K562 (cell line): ENCODE measurements around the gene ELK4. TPM values are rescaled to one million over a fixed set of nuclear protein-coding genes. Genes with fewer than 3 reads are reported as not detected.

Experiments used
- ATAC-seq: fragments of 200-7000 bp; cut with Tn5 transposase; 3 replicates; pipeline ENCODE4 v1.9.1; 2020; ENCODE audit warnings: moderate library complexity
- BruUV-seq: library from RNA; stranded (reverse); fragments of 400-500 nt; replicated peaks from 2 replicates; lab custom pipeline; 2021; lab: Mats Ljungman, UMichigan
- CTCF ChIA-PET: fragments of 300-600 bp; formaldehyde crosslinking; extraction: SDS; loops from one replicate; lab custom pipeline; 2021; ENCODE audit warnings: low intra/inter-chr PET ratio; lab: Yijun Ruan, JAX
- POLR2A ChIA-PET: fragments of 300-600, 350-650 bp; sonication (Branson Sonifier 250); formaldehyde crosslinking; extraction: SDS; loops from one replicate; lab custom pipeline; 2021; ENCODE audit warnings: antibody characterized with exemption, inconsistent platforms; lab: Yijun Ruan, JAX
- DNase-seq, 4 experiments: peaks; one replicate each; pipeline versions ENCODE4 v3.0.0 to v3.0.0-alpha.2; 2011 to 2018; ENCODE audit warnings: low spot score in 3 of 4, mixed read lengths in 3 of 4; ENCODE audit errors: extremely low read depth in 1 of 4
- FAIRE-seq: peaks from 2 replicates; lab custom pipeline; 2011; peaks lifted over from hg19 to GRCh38; lab: Jason Lieb, UNC
- H2AFZ ChIP-seq: 2 replicates; pipeline ENCODE4 v1.6.0; 2011; ENCODE audit warnings: low read depth, low read length, control low read depth, inconsistent platforms
- H3K27ac ChIP-seq: fragments of 200-600 bp; 3 replicates; pipeline ENCODE4 v1.8.0; 2011; ENCODE audit warnings: low read depth, mild to moderate bottlenecking, control low read depth, inconsistent platforms, low read length, moderate library complexity, mixed read lengths; ENCODE audit errors: extremely low read depth
- H3K27me3 ChIP-seq, 2 experiments: fragments of 300-600 bp in 1 of 2; 2 replicates in 1 of 2; 3 replicates in 1 of 2; pipeline versions ENCODE4 v1.6.0 to v1.8.0; 2011; ENCODE audit warnings: inconsistent platforms in 2 of 2, low read length in 2 of 2, mild to moderate bottlenecking in 1 of 2, mixed read lengths in 1 of 2, moderate library complexity in 1 of 2; ENCODE audit not compliant: control insufficient read depth in 2 of 2, insufficient read depth in 2 of 2
- H3K36me3 ChIP-seq: fragments of 300-600 bp; 3 replicates; pipeline ENCODE4 v1.8.0; 2011; ENCODE audit warnings: mild to moderate bottlenecking, low read length, inconsistent platforms; ENCODE audit not compliant: control insufficient read depth, insufficient read depth
- H3K4me1 ChIP-seq, 2 experiments: fragments of 200-600 bp in 1 of 2; replicated peaks in 1 of 2; 2 replicates in 1 of 2; 3 replicates in 1 of 2; pipeline versions ENCODE4 v1.5.1 to v1.8.0; 2011; ENCODE audit warnings: inconsistent platforms in 2 of 2, low read length in 2 of 2, mild to moderate bottlenecking in 1 of 2, mixed read lengths in 1 of 2, moderate library complexity in 1 of 2; ENCODE audit not compliant: control insufficient read depth in 2 of 2, insufficient read depth in 2 of 2
- H3K4me2 ChIP-seq: 2 replicates; pipeline ENCODE4 v1.6.1; 2011; ENCODE audit warnings: low read length, control low read depth, inconsistent platforms, mixed read lengths; ENCODE audit not compliant: insufficient read depth
- H3K4me3 ChIP-seq: fragments of 200-600 bp; sonication (generic), shearing (Covaris generic); 2 replicates; pipeline ENCODE4 v1.5.1; 2016; ENCODE audit warnings: control low read depth, inconsistent platforms
- H3K79me2 ChIP-seq: fragments of 200-600 bp; 3 replicates; pipeline ENCODE4 v1.8.0; 2011; ENCODE audit warnings: low read length, inconsistent platforms; ENCODE audit not compliant: control insufficient read depth, insufficient read depth
- H3K9ac ChIP-seq, 2 experiments: 2 replicates each; pipeline versions ENCODE4 v1.6.0 to v1.6.1; 2011; ENCODE audit warnings: low read depth in 2 of 2, low read length in 2 of 2, control low read depth in 1 of 2, inconsistent platforms in 1 of 2, mild to moderate bottlenecking in 1 of 2, mixed read lengths in 1 of 2; ENCODE audit not compliant: insufficient read depth in 1 of 2
- H3K9me1 ChIP-seq: one replicate; pipeline ENCODE4 v1.6.0; 2011; ENCODE audit warnings: inconsistent platforms, mild to moderate bottlenecking, low read length, moderate library complexity; ENCODE audit not compliant: control insufficient read depth, insufficient read depth
- H3K9me3 ChIP-seq: replicated peaks from 2 replicates; pipeline ENCODE4 v1.5.1; 2011; ENCODE audit warnings: low read depth, low read length, inconsistent platforms; ENCODE audit not compliant: control insufficient read depth, insufficient read depth
- H4K20me1 ChIP-seq: replicated peaks from 2 replicates; pipeline ENCODE4 v1.6.1; 2011; ENCODE audit warnings: low read length, inconsistent platforms, mixed read lengths; ENCODE audit not compliant: control insufficient read depth, insufficient read depth
- ADNP ChIP-seq: fragments of 200-800 bp; sonication (Bioruptor generic); IDR thresholded peaks from 2 replicates; pipeline ENCODE4 v1.6.1; 2016; ENCODE audit warnings: missing genetic modification characterization, missing compliant biosample characterization
- ASH1L ChIP-seq: fragments of 450-650 bp; IDR thresholded peaks from 2 replicates; pipeline ENCODE4 v1.6.1; 2018; ENCODE audit warnings: borderline replicate concordance, mild to moderate bottlenecking, low read depth; ENCODE audit not compliant: partially characterized antibody
- BRF1 ChIP-seq: IDR thresholded peaks from 3 replicates; pipeline ENCODE4 v1.6.1; 2011; ENCODE audit warnings: borderline replicate concordance, mild to moderate bottlenecking; ENCODE audit not compliant: insufficient read length; ENCODE audit errors: extremely low read depth
- CBX1 ChIP-seq: sonication (generic); IDR thresholded peaks from 2 replicates; pipeline ENCODE4 v1.6.1; 2016; ENCODE audit warnings: antibody characterized with exemption, low read depth, mild to moderate bottlenecking
- CHD1 ChIP-seq: fragments of 200-600 bp; sonication (generic); IDR thresholded peaks from one replicate; pipeline ENCODE4 v1.6.1; 2012; ENCODE audit warnings: mild to moderate bottlenecking, moderate library complexity, low read length, inconsistent platforms
- COPS2 ChIP-seq: fragments of 450-650 bp; conservative IDR thresholded peaks from 2 replicates; pipeline ENCODE4 v1.6.1; 2016; ENCODE audit warnings: mild to moderate bottlenecking, moderate library complexity
- DDX20 ChIP-seq: fragments of 450-650 bp; IDR thresholded peaks from 2 replicates; pipeline ENCODE4 v1.6.1; 2016; ENCODE audit warnings: missing genetic modification characterization, low read depth, mild to moderate bottlenecking, missing compliant biosample characterization, moderate library complexity
- EP400 ChIP-seq: fragments of 450-650 bp; IDR thresholded peaks from 2 replicates; pipeline ENCODE4 v1.6.1; 2017; ENCODE audit warnings: antibody characterized with exemption, mild to moderate bottlenecking, moderate library complexity
- HEY1 ChIP-seq: fragments of 250-450 bp; sonication (Bioruptor Pico); IDR thresholded peaks from 2 replicates; pipeline ENCODE4 v1.5.0; 2020; ENCODE audit warnings: mild to moderate bottlenecking, moderate library complexity, borderline replicate concordance
- HOMEZ ChIP-seq: fragments of 250-450 bp; sonication (Bioruptor Pico); IDR thresholded peaks from 2 replicates; pipeline ENCODE4 v1.4.0; 2020; ENCODE audit warnings: mild to moderate bottlenecking, moderate library complexity
- IRF1 ChIP-seq: sonication (generic); formaldehyde crosslinking; IDR thresholded peaks from 2 replicates; pipeline ENCODE4 v1.8.0; 2022; ENCODE audit warnings: missing genetic modification reagents, mild to moderate bottlenecking, borderline replicate concordance
- KAT7 ChIP-seq: sonication (generic); formaldehyde crosslinking; IDR thresholded peaks from 2 replicates; pipeline ENCODE4 v1.8.0; 2022; ENCODE audit warnings: missing genetic modification reagents, mild to moderate bottlenecking, borderline replicate concordance
- NR4A1 ChIP-seq, 2 experiments: fragments of 250-450 bp in 1 of 2; fragments of 450-650 bp in 1 of 2; sonication (Bioruptor Pico) in 1 of 2; IDR thresholded peaks; 2 replicates each; pipeline versions ENCODE4 v1.4.0 to v1.6.1; 2016 to 2020; ENCODE audit warnings: mild to moderate bottlenecking in 2 of 2, missing compliant biosample characterization in 1 of 2, missing genetic modification characterization in 1 of 2, moderate library complexity in 1 of 2
- NRF1 ChIP-seq, 2 experiments: fragments of 450-650 bp; IDR thresholded peaks in 1 of 2; conservative IDR thresholded peaks in 1 of 2; 2 replicates each; pipeline ENCODE4 v1.6.1; 2014; ENCODE audit warnings: mild to moderate bottlenecking in 2 of 2
- PRPF4 ChIP-seq: fragments of 200-400 bp; formaldehyde crosslinking; IDR thresholded peaks from one replicate; pipeline ENCODE4 v1.6.1; 2017; ENCODE audit warnings: low read length, low read depth, mild to moderate bottlenecking; ENCODE audit not compliant: insufficient read depth, poor library complexity, severe bottlenecking
- SUPT5H ChIP-seq: fragments of 450-650 bp; IDR thresholded peaks from 2 replicates; pipeline ENCODE4 v1.6.1; 2016
- ZBTB33 ChIP-seq: sonication (generic); formaldehyde crosslinking; IDR thresholded peaks from 2 replicates; pipeline ENCODE4 v1.8.1; 2023; ENCODE audit warnings: mild to moderate bottlenecking, missing genetic modification reagents
- ZNF121 ChIP-seq: sonication (generic); formaldehyde crosslinking; conservative IDR thresholded peaks from 2 replicates; pipeline ENCODE4 v1.8.0; 2022; ENCODE audit warnings: missing genetic modification reagents
- WGBS: fragments of 100-300 bp; shearing (Covaris generic); methylation state at CpG from one replicate; pipeline ENCODE4 v1.1.6; 2016; ENCODE audit warnings: low coverage, mixed read lengths; ENCODE audit not compliant: insufficient coverage; ENCODE audit errors: missing lambda C conversion rate; 5-methylcytosine and 5-hydroxymethylcytosine counted together
- in situ Hi-C: fragments of 300-500 bp; cut with MboI; formaldehyde crosslinking; loops from 4 replicates; pipeline ENCODE4 v1.15.0; 2018; ENCODE audit warnings: inconsistent platforms, mixed read lengths
- intact Hi-C: fragments of 100-400 bp; cut with micrococcal nuclease; formaldehyde crosslinking; loops from 2 replicates; pipeline ENCODE4 v1.14.2; 2022
- polyA plus RNA-seq, 8 experiments: library from polyadenylated mRNA; depleted of rRNA in 4 of 8; stranded (reverse) in 5 of 8; unstranded in 3 of 8; fragments of >200 nt; fragmentation: Nextera tagmentation in 2 of 8; fragmentation: Illumina TruSeq in 1 of 8; extraction: Ambion mirVana in 2 of 8; extraction: Trizol in 1 of 8; gene quantifications; 2 replicates each; pipeline versions ENCODE4 v1.2.1 to v1.2.3, GENCODE V29; 2011 to 2014; ENCODE audit warnings: inconsistent platforms in 1 of 8, missing spikeins in 1 of 8
- total RNA-seq, 7 experiments: library from RNA; depleted of rRNA in 6 of 7; stranded (reverse); fragments of >200 nt in 6 of 7; fragmentation: Illumina TruSeq in 2 of 7; extraction: Trizol in 2 of 7; gene quantifications; 2 replicates each; pipeline versions ENCODE4 v1.2.1 to v1.2.3, GENCODE V29; 2011 to 2021; ENCODE audit warnings: low replicate concordance in 1 of 7

ELK4 gene
- total and polyA plus RNA-seq, 9 of the 15 experiments (the other 6 are each of a cell fraction or from before 2014, with no cell fraction given) = 2.0 to 21.7 (median 9.2) TPM

GRCh38 chr1:205600085-205600484 lies 31.7 kb downstream of the ELK4 start:
- peaks cover 11% of the 10 kb centered on the region for H3K36me3 ChIP-seq
- ChIA-PET CTCF (no interaction called here), POLR2A (interaction anchor here (0.9 to 2.5 kb wide), 4 partner anchors 8 to 84 kb away, joined by 3 to 13 read pairs (median 8); partner anchors contain the start of gene ELK4)
- intact Hi-C loops = no loop called here
- FAIRE-seq (no peak), ATAC-seq (peak; percentile 32; the same call in 1 of the 3 replicates), DNase-seq (peak in 2 of 4 experiments; percentile 30 to 34)
- WGBS = 20% methylated on average over 1 of the region's 1 CpG
- H3K27me3 ChIP-seq = no peaks in the 10 kb centered on the region
- no peak overlapping the region for H3K4me2 ChIP-seq
- H3K27ac ChIP-seq = no peak overlapping the region
- H4K20me1 ChIP-seq = 0 out of 2 replicates have a peak, but pooled peaks cover 7% of the 10 kb centered on the region
- no peak overlapping the region for H3K4me3 ChIP-seq
- no peaks in the 10 kb centered on the region for H3K9me3 ChIP-seq
- H2AFZ ChIP-seq = no peak overlapping the region
- H3K9me1 ChIP-seq = no peaks in the 10 kb centered on the region
- in situ Hi-C loops = no loop called here
- H3K9ac ChIP-seq = no peak overlapping the region
- H3K79me2 ChIP-seq = no peaks in the 10 kb centered on the region
- no TSS peak for BruUV-seq
- TF ChIP-seq ASH1L (no peak), IRF1 (CRISPR knock-in tag) (no peak), ADNP (no peak), HOMEZ (no peak), NR4A1 (CRISPR knock-in tag; IDR thresholded peaks at IDR 0.05) (no peak), NR4A1 (tag; IDR thresholded peaks at IDR 0.05) (no peak), ZBTB33 (no peak), PRPF4 (no peak), HEY1 (CRISPR knock-in tag) (no peak), CBX1 (no peak), NRF1 (conservative IDR thresholded peaks at IDR 0.05 in 1 of 2, IDR thresholded peaks at IDR 0.05 in 1 of 2) (no peak), EP400 (no peak), DDX20 (tag) (no peak), COPS2 (no peak), KAT7 (CRISPR knock-in tag) (no peak), SUPT5H (no peak), BRF1 (no peak), ZNF121 (CRISPR knock-in tag) (no peak), CHD1 (no peak)
- no peaks in the 10 kb centered on the region for H3K4me1 ChIP-seq
